ENCODE results near the gene KIAA1217. TPM values are rescaled to one million over a fixed set of nuclear protein-coding genes. Genes with fewer than 3 reads are reported as not detected.

KIAA1217 gene
- total and polyA plus RNA-seq, 7 experiments from 2014 or later = 0.03 to 2.1 (median 0.15) TPM; not detected in 4

- ChIA-PET CTCF (no interaction called here), POLR2A (no interaction called here)
- H3K4me1 ChIP-seq (ENCODE audit: control insufficient read depth in 2 of 2, insufficient read depth in 2 of 2, low read length in 2 of 2) = no peaks in the 10 kb centered on the region
- Mint-ChIP-seq H3K4me3 (no peak overlapping the region), H3K27ac (no peak overlapping the region), H3K9me3 (peaks cover 0 to 13% (median 3%) of the 10 kb centered on the region in 11 donors), H3K27me3 (no peaks in the 10 kb centered on the region), H3K36me3 (no peaks in the 10 kb centered on the region), H3K4me1 (no peaks in the 10 kb centered on the region)
- intact Hi-C loops (cut with micrococcal nuclease) = no loop called here
- no peak overlapping the region for H3K4me3 ChIP-seq (ENCODE audit: low read length)
- no peaks in the 10 kb centered on the region for H3K36me3 ChIP-seq (ENCODE audit: control insufficient read depth in 2 of 3, insufficient read depth in 3 of 3, low read length in 3 of 3)
- H3K27ac ChIP-seq (ENCODE audit: low read depth, low read length) = no peak overlapping the region
- ATAC-seq (no peak), DNase-seq (no peak)
- H3K27me3 ChIP-seq (ENCODE audit: control insufficient read depth in 2 of 2, insufficient read depth in 2 of 2, low read length in 2 of 2) = no peaks in the 10 kb centered on the region
- H3K9me3 ChIP-seq (ENCODE audit: control insufficient read depth in 2 of 3, low read length in 3 of 3) = no peaks in the 10 kb centered on the region
Measured at GRCh38 chr10:24172909-24173308, 36.0 kb upstream of the KIAA1217 start.

- DNase-seq (no peak), ATAC-seq (no peak)
- Mint-ChIP-seq H3K36me3 (no peaks in the 10 kb centered on the region), H3K4me1 (no peaks in the 10 kb centered on the region), H3K27me3 (no peaks in the 10 kb centered on the region), H3K4me3 (no peak overlapping the region), H3K27ac (no peak overlapping the region), H3K9me3 (peaks cover 0 to 18% (median 6%) of the 10 kb centered on the region in 11 donors)
- Histone ChIP-seq H3K9me3 (ENCODE audit: control insufficient read depth in 2 of 3, low read length in 3 of 3) (peaks cover 0 to 5% (median 0%) of the 10 kb centered on the region in 3 experiments), H3K4me3 (ENCODE audit: low read length) (no peak overlapping the region), H3K27me3 (ENCODE audit: control insufficient read depth in 2 of 2, insufficient read depth in 2 of 2, low read length in 2 of 2) (no peaks in the 10 kb centered on the region), H3K27ac (ENCODE audit: low read depth, low read length) (no peak overlapping the region), H3K36me3 (ENCODE audit: control insufficient read depth in 2 of 3, insufficient read depth in 3 of 3, low read length in 3 of 3) (no peaks in the 10 kb centered on the region), H3K4me1 (ENCODE audit: control insufficient read depth in 2 of 2, insufficient read depth in 2 of 2, low read length in 2 of 2) (no peaks in the 10 kb centered on the region)
- POLR2A ChIA-PET = no interaction called here
- intact Hi-C loops (cut with micrococcal nuclease) = no loop called here
- CTCF ChIA-PET = no interaction called here
Measured at GRCh38 chr10:24174014-24174413, 34.9 kb upstream of the KIAA1217 start.

DNA sequence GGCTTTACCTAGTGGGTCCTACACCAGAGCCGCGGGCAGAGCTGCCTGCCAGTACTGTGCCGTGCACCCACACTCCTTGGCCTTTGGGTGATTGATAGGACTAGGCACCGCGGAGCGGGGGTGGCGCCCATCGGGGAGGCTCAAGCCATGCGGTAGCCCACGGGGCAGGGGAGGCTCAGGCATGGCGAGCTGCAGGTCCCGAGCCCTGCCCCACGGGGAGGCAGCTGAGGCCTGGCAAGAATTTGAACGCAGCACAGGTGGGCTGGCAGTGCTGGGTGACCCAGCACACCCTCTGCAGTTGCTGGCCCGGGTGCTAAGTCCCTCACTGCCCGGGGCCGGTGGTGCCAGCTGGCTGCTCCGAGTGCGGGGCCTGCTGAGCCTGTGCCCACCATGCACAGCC is 32.3 kb upstream of the KIAA1217 start:
- no peak overlapping the region for H3K27ac ChIP-seq (ENCODE audit: low read depth, low read length)
- intact Hi-C loops (cut with micrococcal nuclease) = no loop called here

DNA sequence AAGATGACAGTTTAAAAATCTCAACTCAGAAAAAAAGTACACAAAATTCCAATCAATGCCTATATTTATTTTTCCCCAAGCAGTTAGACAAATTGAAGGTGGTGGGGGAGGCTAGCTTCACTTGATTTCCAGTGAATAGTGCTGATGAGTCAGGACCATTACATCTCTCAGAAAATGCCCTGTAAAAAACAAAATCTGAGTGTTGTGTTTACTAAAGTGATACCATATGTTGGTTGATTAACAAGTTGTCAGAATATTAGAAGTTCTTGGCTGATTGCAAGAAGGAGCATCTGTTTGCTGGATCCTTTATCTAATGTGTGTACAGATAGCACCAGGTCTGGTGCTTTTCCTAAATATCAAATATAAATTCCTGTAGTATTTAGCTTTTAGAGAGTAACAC is 31.3 kb upstream of the KIAA1217 start:
- intact Hi-C loops (cut with micrococcal nuclease) = no loop called here
- CTCF ChIA-PET = no interaction called here
- Histone ChIP-seq H3K4me1 (ENCODE audit: control insufficient read depth in 2 of 2, insufficient read depth in 2 of 2, low read length in 2 of 2) (no peaks in the 10 kb centered on the region), H3K4me3 (ENCODE audit: low read length) (no peak overlapping the region), H3K36me3 (ENCODE audit: control insufficient read depth in 2 of 3, insufficient read depth in 3 of 3, low read length in 3 of 3) (no peaks in the 10 kb centered on the region), H3K27me3 (ENCODE audit: control insufficient read depth in 2 of 2, insufficient read depth in 2 of 2, low read length in 2 of 2) (no peaks in the 10 kb centered on the region), H3K9me3 (ENCODE audit: control insufficient read depth in 2 of 3, low read length in 3 of 3) (peaks cover 0 to 11% (median 0%) of the 10 kb centered on the region in 3 experiments), H3K27ac (ENCODE audit: low read depth, low read length) (no peak overlapping the region)
- POLR2A ChIA-PET = no interaction called here
- no peaks in the 10 kb centered on the region for H3K4me1 Mint-ChIP-seq
- peaks cover 0 to 41% (median 16%) of the 10 kb centered on the region in 11 donors for H3K9me3 Mint-ChIP-seq
- no peak overlapping the region for H3K27ac Mint-ChIP-seq
- no peak for ATAC-seq
- H3K27me3 Mint-ChIP-seq = peaks cover 0 to 19% (median 9%) of the 10 kb centered on the region in 5 donors
- DNase-seq = no peak
- H3K4me3 Mint-ChIP-seq = no peak overlapping the region
- peaks cover 0 to 10% (median 0%) of the 10 kb centered on the region in 5 donors for H3K36me3 Mint-ChIP-seq

More for the DNA sequence above, 32.3 kb upstream of the KIAA1217 start:
- Mint-ChIP-seq H3K9me3 (peaks cover 0 to 41% (median 16%) of the 10 kb centered on the region in 11 donors), H3K4me1 (no peaks in the 10 kb centered on the region), H3K4me3 (no peak overlapping the region), H3K27ac (no peak overlapping the region), H3K27me3 (peaks cover 0 to 14% (median 7%) of the 10 kb centered on the region in 5 donors), H3K36me3 (peaks cover 0 to 10% (median 0%) of the 10 kb centered on the region in 5 donors)
- Histone ChIP-seq H3K9me3 (ENCODE audit: control insufficient read depth in 2 of 3, low read length in 3 of 3) (peaks cover 0 to 11% (median 0%) of the 10 kb centered on the region in 3 experiments), H3K4me3 (ENCODE audit: low read length) (no peak overlapping the region), H3K4me1 (ENCODE audit: control insufficient read depth in 2 of 2, insufficient read depth in 2 of 2, low read length in 2 of 2) (no peaks in the 10 kb centered on the region), H3K36me3 (ENCODE audit: control insufficient read depth in 2 of 3, insufficient read depth in 3 of 3, low read length in 3 of 3) (no peaks in the 10 kb centered on the region), H3K27me3 (ENCODE audit: control insufficient read depth in 2 of 2, insufficient read depth in 2 of 2, low read length in 2 of 2) (no peaks in the 10 kb centered on the region)
- ChIA-PET POLR2A (no interaction called here), CTCF (no interaction called here)
- DNase-seq (no peak), ATAC-seq (no peak)

DNA sequence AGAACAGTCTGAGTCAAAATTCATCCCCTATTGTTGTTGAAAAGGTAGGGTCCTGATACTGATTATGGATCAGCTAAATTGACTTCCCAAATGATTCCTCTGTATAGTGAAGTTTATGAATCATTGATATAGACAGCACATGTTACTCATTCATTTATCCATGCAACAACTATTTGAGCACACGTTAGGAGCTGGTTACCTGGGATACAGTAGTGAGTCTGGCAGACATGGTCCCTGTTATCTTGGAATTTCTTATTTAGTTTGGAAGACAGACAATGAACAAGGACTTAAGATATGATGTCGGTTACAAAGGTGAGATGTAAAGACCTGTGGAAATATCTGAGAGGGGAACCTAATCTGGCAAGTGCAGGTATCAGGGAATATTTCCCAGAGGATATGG is 28.0 kb upstream of the KIAA1217 start:
- Histone ChIP-seq H3K27ac (ENCODE audit: low read depth, low read length) (no peak overlapping the region), H3K9me3 (ENCODE audit: control insufficient read depth in 2 of 3, low read length in 3 of 3) (peaks cover 0 to 11% (median 0%) of the 10 kb centered on the region in 3 experiments), H3K4me1 (ENCODE audit: control insufficient read depth in 2 of 2, insufficient read depth in 2 of 2, low read length in 2 of 2) (no peaks in the 10 kb centered on the region), H3K27me3 (ENCODE audit: control insufficient read depth in 2 of 2, insufficient read depth in 2 of 2, low read length in 2 of 2) (no peaks in the 10 kb centered on the region), H3K36me3 (ENCODE audit: control insufficient read depth in 2 of 3, insufficient read depth in 3 of 3, low read length in 3 of 3) (no peaks in the 10 kb centered on the region), H3K4me3 (ENCODE audit: low read length) (no peak overlapping the region)
- peaks cover 2 to 19% (median 9%) of the 10 kb centered on the region in 5 donors for H3K27me3 Mint-ChIP-seq
- no peak overlapping the region for H3K27ac Mint-ChIP-seq
- DNase-seq = no peak
- intact Hi-C loops (cut with micrococcal nuclease) = no loop called here
- CTCF ChIA-PET = no interaction called here
- no peak overlapping the region for H3K4me3 Mint-ChIP-seq
- POLR2A ChIA-PET = no interaction called here
- H3K9me3 Mint-ChIP-seq = peaks cover 0 to 41% (median 13%) of the 10 kb centered on the region in 11 donors
- ATAC-seq = no peak
- H3K4me1 Mint-ChIP-seq = no peaks in the 10 kb centered on the region
- peaks cover 0 to 10% (median 0%) of the 10 kb centered on the region in 5 donors for H3K36me3 Mint-ChIP-seq

DNA sequence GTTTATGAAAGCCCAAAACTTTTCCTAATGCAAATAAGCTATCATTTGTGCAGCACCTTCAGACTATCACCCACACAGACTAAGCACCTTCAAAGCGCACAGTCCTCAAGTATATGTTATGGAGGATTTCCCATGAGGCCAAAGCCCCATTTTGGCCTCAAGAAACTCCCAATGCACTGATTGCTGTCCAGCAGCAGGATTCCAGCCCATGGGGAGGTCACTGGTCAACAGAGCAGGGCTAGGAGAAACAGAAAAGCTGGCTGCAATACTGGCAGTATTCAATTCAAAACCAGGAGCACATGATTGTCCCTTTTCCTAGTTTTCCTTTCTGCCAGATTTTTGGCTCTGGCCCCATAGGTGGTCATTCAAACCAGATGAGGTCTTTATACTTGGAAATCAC is 24.5 kb upstream of the KIAA1217 start:
- ATAC-seq (no peak), DNase-seq (no peak)
- peaks cover 2 to 27% (median 16%) of the 10 kb centered on the region in 5 donors for H3K27me3 Mint-ChIP-seq
- H3K4me1 Mint-ChIP-seq = no peaks in the 10 kb centered on the region
- Histone ChIP-seq H3K4me1 (ENCODE audit: control insufficient read depth in 2 of 2, insufficient read depth in 2 of 2, low read length in 2 of 2) (no peaks in the 10 kb centered on the region), H3K27me3 (ENCODE audit: control insufficient read depth in 2 of 2, insufficient read depth in 2 of 2, low read length in 2 of 2) (no peaks in the 10 kb centered on the region), H3K9me3 (ENCODE audit: control insufficient read depth in 2 of 3, low read length in 3 of 3) (peaks cover 0 to 3% (median 0%) of the 10 kb centered on the region in 3 experiments), H3K27ac (ENCODE audit: low read depth, low read length) (no peak overlapping the region), H3K36me3 (ENCODE audit: control insufficient read depth in 2 of 3, insufficient read depth in 3 of 3, low read length in 3 of 3) (no peaks in the 10 kb centered on the region), H3K4me3 (ENCODE audit: low read length) (no peak overlapping the region)
- peaks cover 0 to 19% (median 10%) of the 10 kb centered on the region in 11 donors for H3K9me3 Mint-ChIP-seq
- POLR2A ChIA-PET = no interaction called here
- H3K27ac Mint-ChIP-seq = no peak overlapping the region
- H3K4me3 Mint-ChIP-seq = no peak overlapping the region
- CTCF ChIA-PET = interaction anchor here (0.6 kb wide), 1 partner anchor 24 kb away, joined by 3 read pairs; no protein-coding TSS in a partner anchor
- intact Hi-C loops (cut with micrococcal nuclease) = no loop called here
- peaks cover 0 to 10% (median 0%) of the 10 kb centered on the region in 5 donors for H3K36me3 Mint-ChIP-seq

GRCh38 chr10:24193330-24193729 is 15.6 kb upstream of the KIAA1217 start:
- H3K4me3 Mint-ChIP-seq = no peak overlapping the region
- H3K4me1 ChIP-seq (ENCODE audit: control insufficient read depth in 2 of 2, insufficient read depth in 2 of 2, low read length in 2 of 2) = no peaks in the 10 kb centered on the region
- no peak for ATAC-seq
- no peaks in the 10 kb centered on the region for H3K36me3 Mint-ChIP-seq
- no peak overlapping the region for H3K27ac ChIP-seq (ENCODE audit: low read depth, low read length)
- H3K27me3 Mint-ChIP-seq = peaks cover 0 to 9% (median 0%) of the 10 kb centered on the region in 5 donors
- peaks cover 0 to 2% (median 0%) of the 10 kb centered on the region in 7 donors for H3K4me1 Mint-ChIP-seq
- H3K4me3 ChIP-seq (ENCODE audit: low read length) = no peak overlapping the region
- CTCF ChIA-PET = no interaction called here
- no peak for DNase-seq
- H3K27ac Mint-ChIP-seq = no peak overlapping the region
- H3K27me3 ChIP-seq (ENCODE audit: control insufficient read depth in 2 of 2, insufficient read depth in 2 of 2, low read length in 2 of 2) = no peaks in the 10 kb centered on the region
- intact Hi-C loops (cut with micrococcal nuclease) = no loop called here
- POLR2A ChIA-PET = no interaction called here
- no peaks in the 10 kb centered on the region for H3K9me3 ChIP-seq (ENCODE audit: control insufficient read depth in 2 of 3, low read length in 3 of 3)
- no peaks in the 10 kb centered on the region for H3K9me3 Mint-ChIP-seq
- H3K36me3 ChIP-seq (ENCODE audit: control insufficient read depth in 2 of 3, insufficient read depth in 3 of 3, low read length in 3 of 3) = no peaks in the 10 kb centered on the region
